HepG2 (cell line): ENCODE data around the gene YWHAQ.
"Not testable (repeated sequence)": the region's sequence is repeated elsewhere in the genome, so short reads cannot be mapped to it uniquely, and the experiment has no call there.

Source experiments
- GATAD2A ChIP-seq: IDR thresholded peaks from 2 replicates; pipeline ENCODE4 v1.6.1; 2016
- GLI4 ChIP-seq: sonication (generic); formaldehyde crosslinking; IDR thresholded peaks from 2 replicates; pipeline ENCODE4 v1.5.1; 2020; ENCODE audit warnings: missing genetic modification reagents, mild to moderate bottlenecking, moderate library complexity, borderline replicate concordance
- JUND ChIP-seq: sonication (generic); formaldehyde crosslinking; IDR thresholded peaks from 2 replicates; pipeline ENCODE4 v1.8.0; 2022; ENCODE audit warnings: mild to moderate bottlenecking, missing genetic modification reagents
- SIN3A ChIP-seq: IDR thresholded peaks from 2 replicates; pipeline ENCODE4 v1.6.1; 2011; ENCODE audit warnings: low read depth, mild to moderate bottlenecking, control low read depth, low read length, borderline replicate concordance
- TAF1 ChIP-seq: sonication (generic); formaldehyde crosslinking; IDR thresholded peaks from 2 replicates; pipeline ENCODE4 v1.4.0; 2020; ENCODE audit warnings: missing genetic modification reagents
- UBTF ChIP-seq: sonication (generic); formaldehyde crosslinking; IDR thresholded peaks from 2 replicates; pipeline ENCODE4 v1.4.0; 2020; ENCODE audit warnings: mild to moderate bottlenecking, missing genetic modification reagents
- ZNF224 ChIP-seq: sonication (generic); formaldehyde crosslinking; IDR thresholded peaks from 2 replicates; pipeline ENCODE4 v1.5.0; 2020; ENCODE audit warnings: mild to moderate bottlenecking, missing genetic modification reagents
- ZSCAN12 ChIP-seq: sonication (generic); formaldehyde crosslinking; IDR thresholded peaks from 2 replicates; pipeline ENCODE4 v1.9.0; 2021; ENCODE audit warnings: mild to moderate bottlenecking, missing genetic modification reagents
- TF ChIP-seq, protein P1 (sequence below): sonication (generic); formaldehyde crosslinking; IDR thresholded peaks from 2 replicates; pipeline ENCODE4 v1.5.1; 2020; ENCODE audit warnings: missing genetic modification reagents, mild to moderate bottlenecking, borderline replicate concordance
- TF ChIP-seq, protein P2 (sequence below): sonication (generic); formaldehyde crosslinking; IDR thresholded peaks from 2 replicates; pipeline ENCODE4 v1.5.0; 2020; ENCODE audit warnings: missing genetic modification reagents
- TF ChIP-seq, protein P3 (sequence below): sonication (generic); formaldehyde crosslinking; IDR thresholded peaks from 2 replicates; pipeline ENCODE4 v1.5.1; 2020; ENCODE audit warnings: missing genetic modification reagents, mild to moderate bottlenecking, borderline replicate concordance

- not testable (repeated sequence) for TF ChIP-seq JUND (CRISPR knock-in tag); ZNF224 (CRISPR knock-in tag); GLI4; UBTF; TAF1 (CRISPR knock-in tag); GATAD2A (CRISPR knock-in tag); ZSCAN12 (CRISPR knock-in tag); SIN3A
- TF ChIP-seq, protein P1, sequence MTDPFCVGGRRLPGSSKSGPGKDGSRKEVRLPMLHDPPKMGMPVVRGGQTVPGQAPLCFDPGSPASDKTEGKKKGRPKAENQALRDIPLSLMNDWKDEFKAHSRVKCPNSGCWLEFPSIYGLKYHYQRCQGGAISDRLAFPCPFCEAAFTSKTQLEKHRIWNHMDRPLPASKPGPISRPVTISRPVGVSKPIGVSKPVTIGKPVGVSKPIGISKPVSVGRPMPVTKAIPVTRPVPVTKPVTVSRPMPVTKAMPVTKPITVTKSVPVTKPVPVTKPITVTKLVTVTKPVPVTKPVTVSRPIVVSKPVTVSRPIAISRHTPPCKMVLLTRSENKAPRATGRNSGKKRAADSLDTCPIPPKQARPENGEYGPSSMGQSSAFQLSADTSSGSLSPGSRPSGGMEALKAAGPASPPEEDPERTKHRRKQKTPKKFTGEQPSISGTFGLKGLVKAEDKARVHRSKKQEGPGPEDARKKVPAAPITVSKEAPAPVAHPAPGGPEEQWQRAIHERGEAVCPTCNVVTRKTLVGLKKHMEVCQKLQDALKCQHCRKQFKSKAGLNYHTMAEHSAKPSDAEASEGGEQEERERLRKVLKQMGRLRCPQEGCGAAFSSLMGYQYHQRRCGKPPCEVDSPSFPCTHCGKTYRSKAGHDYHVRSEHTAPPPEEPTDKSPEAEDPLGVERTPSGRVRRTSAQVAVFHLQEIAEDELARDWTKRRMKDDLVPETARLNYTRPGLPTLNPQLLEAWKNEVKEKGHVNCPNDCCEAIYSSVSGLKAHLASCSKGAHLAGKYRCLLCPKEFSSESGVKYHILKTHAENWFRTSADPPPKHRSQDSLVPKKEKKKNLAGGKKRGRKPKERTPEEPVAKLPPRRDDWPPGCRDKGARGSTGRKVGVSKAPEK (CRISPR knock-in tag): not testable (repeated sequence)
- TF ChIP-seq, protein P2, sequence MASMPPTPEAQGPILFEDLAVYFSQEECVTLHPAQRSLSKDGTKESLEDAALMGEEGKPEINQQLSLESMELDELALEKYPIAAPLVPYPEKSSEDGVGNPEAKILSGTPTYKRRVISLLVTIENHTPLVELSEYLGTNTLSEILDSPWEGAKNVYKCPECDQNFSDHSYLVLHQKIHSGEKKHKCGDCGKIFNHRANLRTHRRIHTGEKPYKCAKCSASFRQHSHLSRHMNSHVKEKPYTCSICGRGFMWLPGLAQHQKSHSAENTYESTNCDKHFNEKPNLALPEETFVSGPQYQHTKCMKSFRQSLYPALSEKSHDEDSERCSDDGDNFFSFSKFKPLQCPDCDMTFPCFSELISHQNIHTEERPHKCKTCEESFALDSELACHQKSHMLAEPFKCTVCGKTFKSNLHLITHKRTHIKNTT (CRISPR knock-in tag): not testable (repeated sequence)
- TF ChIP-seq, protein P3, sequence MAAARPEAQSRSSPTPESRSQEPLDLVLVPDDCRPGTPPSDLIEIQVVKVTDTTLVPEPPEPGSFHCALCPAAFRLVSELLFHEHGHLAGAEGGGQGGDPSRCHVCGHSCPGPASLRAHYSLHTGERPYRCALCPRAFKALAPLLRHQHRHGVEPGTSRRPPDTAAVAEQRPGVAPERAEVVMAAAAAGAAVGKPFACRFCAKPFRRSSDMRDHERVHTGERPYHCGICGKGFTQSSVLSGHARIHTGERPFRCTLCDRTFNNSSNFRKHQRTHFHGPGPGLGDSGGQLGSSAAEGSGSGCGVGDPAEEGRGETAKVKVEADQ (CRISPR knock-in tag): not testable (repeated sequence)
These were observed 19.3 kb downstream of the YWHAQ start for GRCh38 chr2:9611549-9611912.
